ENCODE data around the gene SNCG. TPM values are rescaled to one million over a fixed set of nuclear protein-coding genes. Genes with fewer than 3 reads are reported as not detected.

SNCG gene
- total and polyA plus RNA-seq, 2 of the 8 experiments (the other 6 are each of a cell fraction or from before 2014, with no cell fraction given) = 4.4 to 12.2 TPM

DNA sequence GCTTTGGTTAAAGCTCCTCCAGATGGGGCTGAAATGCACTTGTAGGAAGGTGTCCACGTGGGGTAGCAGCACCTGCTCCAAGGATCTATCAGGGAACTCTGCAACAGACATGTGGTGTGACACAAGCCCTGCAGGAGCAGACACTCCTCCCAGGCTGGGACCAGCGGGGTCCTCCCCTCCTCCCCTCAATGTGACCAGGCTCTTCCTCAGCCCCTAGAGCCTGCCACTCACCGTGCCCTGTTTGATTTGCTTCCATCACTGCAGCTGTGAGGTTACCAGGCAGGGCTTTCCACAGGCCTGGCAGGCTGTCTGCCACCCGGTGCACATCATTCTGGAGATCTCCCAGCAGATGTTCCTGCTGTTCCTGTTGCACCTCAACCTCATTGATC lies 14.4 kb upstream of the SNCG start:
- Histone ChIP-seq H4K8ac (ENCODE audit: extremely low read depth, insufficient read depth, low read length) (no peak overlapping the region), H2BK120ac (replicated peaks; ENCODE audit: low read depth, low read length) (no peak overlapping the region), H3K18ac (ENCODE audit: extremely low read depth, low read length) (no peak overlapping the region), H2BK5ac (ENCODE audit: low read depth, low read length) (peak overlapping the region; percentile 44; the same call in 1 of the 2 replicates), H2AK5ac (ENCODE audit: low read depth, low read length) (peak overlapping the region; percentile 43; the same call in 1 of the 2 replicates), H3K23me2 (ENCODE audit: low read depth, low read length) (no peaks in the 10 kb centered on the region), H2BK15ac (ENCODE audit: low read length) (0 out of 2 replicates have a peak overlapping the region, but pooled peaks have one; percentile 72), H3K79me1 (ENCODE audit: low read depth, low read length) (no peaks in the 10 kb centered on the region), H4K5ac (ENCODE audit: insufficient read length, low read depth, low read length) (no peak overlapping the region), H3K27ac (ENCODE audit: low read depth, low read length) (no peak overlapping the region), H3K23ac (ENCODE audit: insufficient read length) (no peak overlapping the region), H4K91ac (replicated peaks; ENCODE audit: insufficient read length, low read length) (no peak overlapping the region), H3K27me3 (replicated peaks in 1 of 4; ENCODE audit: control insufficient read depth in 3 of 4, extremely low read depth in 1 of 4, insufficient read depth in 3 of 4, low read length in 3 of 4) (no peaks in the 10 kb centered on the region; a peak in 2 of 7 replicates), H3K4me3 (ENCODE audit: extremely low read depth in 1 of 4, insufficient read depth in 2 of 4, low read depth in 3 of 4, low read length in 4 of 4) (no peak overlapping the region), H3K9me3 (ENCODE audit: insufficient read depth in 2 of 2, low read depth in 1 of 2, low read length in 1 of 2) (no peaks in the 10 kb centered on the region), H3K4ac (replicated peaks; ENCODE audit: insufficient read length, low read depth, low read length) (no peak overlapping the region), H3K79me2 (ENCODE audit: control insufficient read depth in 1 of 2, insufficient read depth in 2 of 2, low read length in 2 of 2) (no peaks in the 10 kb centered on the region), H3K56ac (replicated peaks; ENCODE audit: insufficient read length, low read depth, low read length) (no peak overlapping the region), H4K20me1 (replicated peaks in 1 of 2; ENCODE audit: control insufficient read depth in 1 of 2, insufficient read depth in 2 of 2, low read length in 2 of 2) (no peaks in the 10 kb centered on the region), H3K9ac (replicated peaks in 1 of 4; ENCODE audit: extremely low read depth in 1 of 4, low read depth in 3 of 4, low read length in 3 of 4) (no peak overlapping the region), H2BK20ac (ENCODE audit: low read length) (peak overlapping the region; percentile 66; the same call in 1 of the 2 replicates), H3K4me2 (ENCODE audit: insufficient read depth in 1 of 2, low read depth in 2 of 2, low read length in 2 of 2) (no peak overlapping the region), H2BK12ac (ENCODE audit: low read depth, low read length) (0 out of 2 replicates have a peak overlapping the region, but pooled peaks have one; percentile 39), H3K36me3 (ENCODE audit: control insufficient read depth in 2 of 4, insufficient read depth in 4 of 4, low read length in 3 of 4) (no peaks in the 10 kb centered on the region), H3K14ac (ENCODE audit: insufficient read length) (no peak overlapping the region), H3K4me1 (replicated peaks in 1 of 4; ENCODE audit: control insufficient read depth in 3 of 4, insufficient read depth in 4 of 4, low read length in 3 of 4) (peaks cover 2 to 5% (median 3%) of the 10 kb centered on the region in 4 experiments; a peak in 6 of 7 replicates), H2AFZ (ENCODE audit: low read length) (no peak overlapping the region)
- ChIA-PET POLR2A (ENCODE audit: partially characterized antibody) (interaction anchor here (2.9 kb wide), 1 partner anchor 11 kb away, joined by 20 read pairs; no protein-coding TSS in a partner anchor), CTCF (ENCODE audit: partially characterized antibody) (interaction anchor here (0.9 to 26.4 kb wide), 10 partner anchors 16 to 259 kb away, joined by 3 to 975 read pairs (median 10); partner anchors contain the start of genes ADIRF, MMRN2 and SNCG)
- TF ChIP-seq SUZ12 (IDR thresholded peaks at IDR 0.05; ENCODE audit: low read length) = no peak
- no peak for TF ChIP-seq POLR2AphosphoS5 (IDR thresholded peaks at IDR 0.05; ENCODE audit: low read depth, low read length)
- DNase-seq (ENCODE audit: low read depth in 1 of 2, low spot score in 2 of 2) (no peak), FAIRE-seq (no peak)
- 87% methylated on average over 4 of the region's 4 CpGs; no CpG with 5 or more reads in 1 of the 2 experiments for WGBS, 2 experiments (ENCODE audit: extremely low coverage in 1 of 2, insufficient coverage in 1 of 2, insufficient read length in 1 of 2, insufficient replicate concordance in 2 of 2, low coverage in 1 of 2, low lambda C conversion rate in 2 of 2, missing lambda C conversion rate in 1 of 2)

Measured in H1 (cell line).